Middle frontal gyrus (tissue), 1 donor: ENCODE measurements around the gene DNAH7.

Experiments used
- DNase-seq: peaks from one replicate; pipeline ENCODE4 v3.0.0-alpha.2; 2015; ENCODE audit warnings: low spot score; ENCODE audit errors: extremely low spot score

Gene DNAH7

GRCh38 chr2:196077821-196078220 is 9.2 kb upstream of the DNAH7 start:
- DNase-seq = no peak

- no peak for DNase-seq
Observed at GRCh38 chr2:196076778-196077568, 8.3 kb upstream of the DNAH7 start.

GRCh38 chr2:196075196-196075595 is 6.6 kb upstream of the DNAH7 start:
- no peak for DNase-seq

GRCh38 chr2:196074631-196075030 is 6.0 kb upstream of the DNAH7 start:
- DNase-seq = no peak

- DNase-seq = no peak
Observed at GRCh38 chr2:196073521-196073920, 4.9 kb upstream of the DNAH7 start.

- DNase-seq = no peak
Observed at GRCh38 chr2:196067088-196067382, 1.6 kb downstream of the DNAH7 start.

GRCh38 chr2:196066291-196067087 is 2.1 kb downstream of the DNAH7 start:
- DNase-seq = peak; percentile 53

GRCh38 chr2:196063773-196064172 is 4.9 kb downstream of the DNAH7 start:
- no peak for DNase-seq

GRCh38 chr2:196059491-196059960 is 9.1 kb downstream of the DNAH7 start:
- no peak for DNase-seq

GRCh38 chr2:196054631-196055030 is 14.0 kb downstream of the DNAH7 start:
- DNase-seq = no peak

GRCh38 chr2:196046123-196046917 is 22.3 kb downstream of the DNAH7 start:
- no peak for DNase-seq

- no peak for DNase-seq
Observed at GRCh38 chr2:196041786-196042185, 26.9 kb downstream of the DNAH7 start.

GRCh38 chr2:196040218-196040617 is 28.4 kb downstream of the DNAH7 start:
- DNase-seq = no peak

GRCh38 chr2:196036442-196036841 is 32.2 kb downstream of the DNAH7 start:
- DNase-seq = no peak

GRCh38 chr2:196018037-196018436 is 50.6 kb downstream of the DNAH7 start:
- no peak for DNase-seq

GRCh38 chr2:196012314-196012713 is 56.3 kb downstream of the DNAH7 start:
- DNase-seq = no peak

GRCh38 chr2:196000551-196000950 is 68.1 kb downstream of the DNAH7 start:
- DNase-seq = no peak

- DNase-seq = no peak
Observed at GRCh38 chr2:195998070-195998469, 70.6 kb downstream of the DNAH7 start.

- no peak for DNase-seq
Observed at GRCh38 chr2:195995499-195995898, 73.1 kb downstream of the DNAH7 start.

GRCh38 chr2:195993623-195994022 is 75.0 kb downstream of the DNAH7 start:
- no peak for DNase-seq

GRCh38 chr2:195985741-195986140 is 82.9 kb downstream of the DNAH7 start:
- no peak for DNase-seq
